SU-DHL-6 (cell line): ENCODE results near the gene ERMAP.

Experiments
- EZH2phosphoT487 ChIP-seq: fragments of 200-600 bp; sonication (generic), shearing (Covaris generic); conservative IDR thresholded peaks from 2 replicates; pipeline ENCODE4 v1.6.1; 2018; ENCODE audit warnings: mild to moderate bottlenecking, antibody characterized with exemption, low read length, moderate library complexity, mixed read lengths
- TF ChIP-seq, protein P1 (sequence below): fragments of 200-600 bp; sonication (generic); IDR thresholded peaks from one replicate; pipeline ENCODE4 v1.5.1; 2017; ENCODE audit warnings: antibody characterized with exemption, mild to moderate bottlenecking, low read length, moderate library complexity; ENCODE audit not compliant: insufficient read depth, poor library complexity, severe bottlenecking

DNA sequence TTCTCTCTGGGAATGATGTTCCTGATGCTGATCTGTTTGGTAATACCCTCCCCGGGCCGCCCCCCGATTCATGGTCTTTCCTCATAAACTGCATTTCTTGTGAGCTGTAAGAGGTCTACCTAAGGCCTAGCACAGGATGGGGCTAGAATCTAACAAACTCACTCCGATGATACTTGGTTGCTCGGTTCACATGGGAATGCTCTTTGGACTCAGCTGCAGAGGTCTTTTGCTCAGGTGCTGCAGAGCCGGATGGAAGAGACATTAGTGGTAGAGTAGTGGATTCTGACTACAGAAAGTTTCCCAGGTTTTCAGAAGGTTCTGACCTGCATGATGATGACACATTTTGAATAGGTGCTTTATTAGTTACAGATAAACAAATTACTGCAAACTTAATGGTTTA, 40.4 kb upstream of the ERMAP start:
- TF ChIP-seq, protein P1, sequence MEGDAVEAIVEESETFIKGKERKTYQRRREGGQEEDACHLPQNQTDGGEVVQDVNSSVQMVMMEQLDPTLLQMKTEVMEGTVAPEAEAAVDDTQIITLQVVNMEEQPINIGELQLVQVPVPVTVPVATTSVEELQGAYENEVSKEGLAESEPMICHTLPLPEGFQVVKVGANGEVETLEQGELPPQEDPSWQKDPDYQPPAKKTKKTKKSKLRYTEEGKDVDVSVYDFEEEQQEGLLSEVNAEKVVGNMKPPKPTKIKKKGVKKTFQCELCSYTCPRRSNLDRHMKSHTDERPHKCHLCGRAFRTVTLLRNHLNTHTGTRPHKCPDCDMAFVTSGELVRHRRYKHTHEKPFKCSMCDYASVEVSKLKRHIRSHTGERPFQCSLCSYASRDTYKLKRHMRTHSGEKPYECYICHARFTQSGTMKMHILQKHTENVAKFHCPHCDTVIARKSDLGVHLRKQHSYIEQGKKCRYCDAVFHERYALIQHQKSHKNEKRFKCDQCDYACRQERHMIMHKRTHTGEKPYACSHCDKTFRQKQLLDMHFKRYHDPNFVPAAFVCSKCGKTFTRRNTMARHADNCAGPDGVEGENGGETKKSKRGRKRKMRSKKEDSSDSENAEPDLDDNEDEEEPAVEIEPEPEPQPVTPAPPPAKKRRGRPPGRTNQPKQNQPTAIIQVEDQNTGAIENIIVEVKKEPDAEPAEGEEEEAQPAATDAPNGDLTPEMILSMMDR = no peak
- no peak for TF ChIP-seq EZH2phosphoT487
